ENCODE measurements around the gene ADARB1.

- TF ChIP-seq CTCF (conservative IDR thresholded peaks at IDR 0.05; ENCODE audit: low read depth in 2 of 2) (no peak), STAT1 (IDR thresholded peaks at IDR 0.05; ENCODE audit: unreplicated experiment) (no peak), ZNF462 (CRISPR knock-in tag; IDR thresholded peaks at IDR 0.05) (no peak), EZH2 (IDR thresholded peaks at IDR 0.05; ENCODE audit: low read depth, unreplicated experiment) (no peak), ZNF114 (CRISPR knock-in tag; IDR thresholded peaks at IDR 0.05) (no peak), REST (IDR thresholded peaks at IDR 0.05; ENCODE audit: unreplicated experiment) (no peak), POLR2AphosphoS5 (IDR thresholded peaks at IDR 0.05; ENCODE audit: low read depth) (no peak), ETS1 (IDR thresholded peaks at IDR 0.05) (no peak), CREB1 (CRISPR knock-in tag; IDR thresholded peaks at IDR 0.05; ENCODE audit: low read depth) (no peak), JUNB (IDR thresholded peaks at IDR 0.05; ENCODE audit: unreplicated experiment) (no peak), EZH2phosphoT487 (IDR thresholded peaks at IDR 0.05; ENCODE audit: unreplicated experiment) (no peak)
Measured at GRCh38 chr21:45256912-45257672, 182.7 kb downstream of the ADARB1 start.
